HG03460 (cell line): ENCODE measurements around the gene COMMD10.
"Not testable (repeated sequence)": the region's sequence is repeated elsewhere in the genome, so short reads cannot be mapped to it uniquely, and the experiment has no call there.

Source experiments
- ATAC-seq: cut with Tn5 transposase; IDR thresholded peaks from one replicate; pipeline ENCODE4 v1.9.1; 2021; ENCODE audit not compliant: unreplicated experiment

COMMD10 gene

DNA sequence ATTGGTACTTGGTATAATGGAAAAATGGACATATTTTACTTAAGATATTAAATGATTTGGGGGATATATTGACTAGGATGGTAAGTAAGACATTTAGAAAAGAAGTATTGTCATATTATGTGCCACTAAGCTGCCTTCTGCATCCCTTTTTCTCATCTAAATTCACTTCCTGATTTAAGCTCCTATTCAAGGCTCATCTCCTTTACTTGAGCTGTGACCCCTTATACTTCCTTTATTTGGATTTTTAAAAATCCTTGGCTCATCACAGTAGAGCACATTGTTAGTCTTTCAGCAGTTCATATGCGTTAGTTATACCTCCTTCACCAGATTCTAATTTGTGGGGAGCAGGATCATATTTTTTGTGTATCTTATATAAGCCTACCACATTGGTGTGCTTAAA is 6.6 kb downstream of the COMMD10 start:
- ATAC-seq = no peak

DNA sequence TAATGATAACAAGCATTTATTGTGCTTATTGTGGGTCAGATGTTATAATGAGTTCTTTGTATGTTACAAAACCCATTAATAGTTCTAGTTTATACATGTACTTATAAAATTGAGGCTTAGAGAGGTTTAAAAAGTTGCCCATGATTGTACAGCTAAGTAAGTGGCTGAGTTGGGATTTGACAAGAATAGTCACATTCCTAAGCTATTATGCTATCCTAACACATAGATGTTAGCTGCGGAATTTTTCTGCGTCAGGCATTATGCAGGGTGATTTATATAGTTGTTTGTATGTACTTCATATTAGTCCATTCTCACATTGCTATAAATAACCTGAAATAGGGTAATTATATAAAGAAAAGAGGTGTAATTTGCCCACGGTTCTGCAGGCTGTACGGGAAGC is 12.5 kb downstream of the COMMD10 start:
- ATAC-seq = no peak

DNA sequence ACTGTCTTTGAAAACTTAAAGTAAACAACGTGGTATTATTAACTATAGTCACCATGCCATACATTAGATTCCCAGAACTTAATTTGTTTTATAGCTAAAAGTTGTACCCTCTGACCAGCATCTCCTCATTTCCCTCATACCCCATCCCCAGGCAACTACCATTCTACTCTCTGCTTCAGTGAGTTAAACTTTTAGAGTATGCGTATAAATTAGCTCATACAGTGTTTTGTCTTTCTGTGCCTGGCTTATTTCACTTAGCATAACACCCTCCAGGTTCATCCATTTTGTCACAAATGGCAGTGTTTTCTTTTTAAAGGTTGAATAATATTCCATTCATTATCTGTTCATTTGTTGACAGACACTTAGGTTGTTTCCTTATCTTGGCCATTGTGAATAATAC is 14.2 kb downstream of the COMMD10 start:
- no peak for ATAC-seq

DNA sequence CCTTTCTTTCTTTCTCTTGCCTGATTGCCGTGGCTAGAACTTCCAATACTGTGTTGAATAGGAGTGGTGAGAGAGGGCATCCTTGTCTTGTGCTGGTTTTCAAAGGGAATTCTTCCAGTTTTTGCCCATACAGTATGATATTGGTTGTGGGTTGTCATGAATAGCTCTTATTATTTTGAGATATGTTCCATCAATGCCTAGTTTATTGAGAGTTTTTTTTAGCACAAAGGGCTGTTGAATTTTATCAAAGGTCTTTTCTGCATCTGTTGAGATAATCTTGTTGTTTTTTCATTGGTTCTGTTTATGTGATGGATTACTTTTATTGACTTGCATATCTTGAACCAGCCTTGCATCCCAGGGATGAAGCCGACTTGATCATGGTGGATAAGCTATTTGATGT is 20.1 kb downstream of the COMMD10 start:
- not testable (repeated sequence) for ATAC-seq

DNA sequence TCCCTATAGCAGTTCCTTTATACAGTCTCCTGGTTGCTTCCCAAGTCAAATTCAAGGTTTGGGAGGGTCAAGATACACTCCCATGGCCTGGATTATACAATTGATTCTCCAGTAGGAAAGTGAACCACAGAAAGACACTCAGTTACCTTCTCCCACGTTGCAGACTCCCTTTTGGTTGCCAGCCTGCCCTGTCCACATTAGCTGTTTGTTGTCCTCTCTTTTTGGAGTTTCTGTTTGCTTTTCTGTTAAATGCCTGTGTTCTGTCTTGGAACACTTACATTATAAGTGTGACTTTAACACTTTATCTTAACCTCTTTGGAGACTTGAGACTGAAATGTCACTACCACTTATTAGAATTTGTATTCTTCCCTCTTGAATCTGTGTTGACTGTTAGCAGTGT is 30.3 kb downstream of the COMMD10 start:
- ATAC-seq = no peak

DNA sequence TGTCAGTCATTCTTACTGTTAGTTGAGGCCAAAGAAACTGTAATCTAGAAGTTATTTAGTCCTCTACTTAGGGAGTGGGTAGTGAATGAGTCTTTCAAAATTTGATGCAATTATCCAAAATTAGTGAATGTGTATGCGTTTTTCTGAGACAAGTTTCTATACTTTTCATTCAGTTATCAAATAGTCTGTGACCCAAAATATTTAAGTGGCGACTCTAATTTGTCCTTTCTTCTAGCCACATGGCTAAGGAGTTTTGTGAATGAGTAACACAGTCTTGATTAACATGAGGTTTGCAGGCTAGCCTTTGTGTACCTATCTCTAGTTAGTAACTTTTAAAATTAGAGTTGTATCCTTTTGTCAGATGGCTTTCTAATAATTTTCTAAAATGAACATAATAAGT is 45.6 kb downstream of the COMMD10 start:
- ATAC-seq = no peak

DNA sequence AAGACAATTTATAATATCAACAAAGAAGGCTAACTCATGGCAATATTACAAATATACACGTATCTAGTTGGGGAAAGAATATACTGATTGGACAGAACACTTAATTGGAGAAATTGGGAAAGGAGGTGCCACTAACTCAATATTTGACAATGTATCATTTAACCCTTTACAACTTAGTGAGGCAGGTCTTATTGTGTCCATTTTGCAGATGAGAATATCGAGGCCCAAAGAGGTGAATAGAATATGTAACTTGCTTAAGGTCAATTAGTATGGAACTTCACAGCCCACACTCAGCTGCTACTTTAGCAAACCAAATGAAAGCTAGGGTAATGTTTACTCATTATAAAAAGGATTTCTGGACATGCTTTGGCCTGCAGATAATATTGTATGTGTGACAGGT is 46.2 kb downstream of the COMMD10 start:
- no peak for ATAC-seq

DNA sequence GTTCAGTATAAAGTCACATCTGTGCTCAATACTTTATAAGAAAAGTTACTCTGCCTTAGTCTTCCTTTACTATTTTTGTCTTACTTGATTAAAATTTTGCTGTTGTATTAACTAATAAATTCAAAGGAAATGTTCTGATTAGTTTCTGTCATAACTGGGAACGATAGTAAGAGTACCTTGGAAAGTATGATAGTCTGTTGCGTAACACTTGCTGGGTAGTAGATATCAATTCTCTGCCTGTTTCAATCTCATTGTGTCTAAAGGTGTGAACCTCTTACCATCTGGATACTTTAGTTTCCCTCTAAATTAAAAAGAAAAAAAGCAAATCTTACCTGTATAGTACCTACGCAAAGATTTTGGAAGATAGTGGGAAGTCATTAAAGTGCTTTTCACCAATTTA is 48.5 kb downstream of the COMMD10 start:
- ATAC-seq = no peak

DNA sequence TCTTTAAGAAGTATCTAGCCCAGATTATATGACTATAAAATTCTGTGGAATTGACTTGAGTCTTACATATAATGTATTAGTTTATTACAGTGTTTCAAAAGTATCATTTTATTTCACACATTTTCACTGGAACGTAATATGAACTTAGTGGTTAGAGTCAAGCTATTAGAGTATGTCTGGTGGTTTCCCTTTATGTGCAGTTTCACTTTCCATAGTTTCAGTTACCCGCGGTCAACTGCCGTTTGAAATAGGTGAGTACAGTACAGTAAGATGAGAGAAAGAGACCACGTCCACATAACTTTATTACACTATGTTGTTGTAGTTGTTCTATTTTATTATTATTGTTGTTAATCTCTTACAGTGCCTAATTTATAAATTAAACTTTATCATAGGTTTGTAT is 50.5 kb downstream of the COMMD10 start:
- peak; percentile 99 for ATAC-seq

DNA sequence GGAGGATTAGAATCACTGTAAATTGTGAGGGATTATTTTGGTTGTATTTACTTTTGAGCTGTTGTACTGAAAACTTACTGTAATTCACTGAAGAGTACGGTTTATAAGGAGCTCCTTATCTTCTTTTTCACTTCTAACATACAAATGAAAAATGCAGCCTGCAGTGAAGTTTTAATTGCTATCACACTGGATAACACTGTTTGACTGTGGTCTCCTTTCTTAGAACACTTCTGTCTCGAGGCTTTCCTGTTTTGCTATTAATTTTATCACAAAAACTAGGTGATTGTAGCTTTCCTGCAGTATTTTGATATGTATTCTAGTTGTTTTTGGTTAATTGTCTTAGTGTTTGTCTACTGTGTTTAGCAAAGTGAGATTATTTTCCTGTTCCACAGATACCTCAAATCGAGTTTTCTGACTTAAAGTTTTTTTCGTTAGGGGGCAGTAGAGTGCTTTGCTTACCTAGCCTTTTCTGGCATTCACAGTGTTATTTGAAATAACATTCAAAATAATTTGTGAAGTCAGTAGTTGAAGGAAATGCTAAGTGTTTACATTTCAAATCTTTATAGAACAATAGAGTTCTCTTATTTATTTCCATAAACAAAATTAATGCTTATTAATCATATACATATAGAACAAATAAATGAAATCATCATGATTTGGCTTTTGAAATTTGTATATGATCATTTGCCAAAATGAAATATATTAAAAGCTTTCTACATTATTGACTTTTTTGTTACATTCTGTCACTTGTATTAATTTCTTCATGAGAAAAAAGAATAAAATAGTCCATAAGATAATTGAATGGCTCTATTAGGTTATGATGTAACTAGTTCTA is 52.9 kb downstream of the COMMD10 start:
- ATAC-seq = no peak

DNA sequence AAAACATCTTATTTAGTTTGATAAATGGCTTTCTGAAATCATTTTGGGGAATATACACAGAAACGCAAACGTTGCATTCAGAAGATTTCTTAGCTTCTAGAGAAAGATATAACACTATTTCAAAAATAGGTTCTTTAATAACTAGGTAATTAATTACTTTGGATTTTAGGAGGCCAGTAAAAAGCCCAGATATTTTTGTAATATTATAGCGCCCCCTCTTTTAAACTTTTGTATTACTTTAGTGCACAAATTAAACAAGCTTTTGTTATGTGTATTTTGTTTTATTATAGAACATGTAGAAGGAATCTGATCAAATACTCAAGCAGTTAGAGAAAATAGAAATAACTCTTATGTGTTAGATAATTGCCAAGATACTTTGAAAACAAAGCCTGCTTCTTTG is 57.7 kb downstream of the COMMD10 start:
- no peak for ATAC-seq

DNA sequence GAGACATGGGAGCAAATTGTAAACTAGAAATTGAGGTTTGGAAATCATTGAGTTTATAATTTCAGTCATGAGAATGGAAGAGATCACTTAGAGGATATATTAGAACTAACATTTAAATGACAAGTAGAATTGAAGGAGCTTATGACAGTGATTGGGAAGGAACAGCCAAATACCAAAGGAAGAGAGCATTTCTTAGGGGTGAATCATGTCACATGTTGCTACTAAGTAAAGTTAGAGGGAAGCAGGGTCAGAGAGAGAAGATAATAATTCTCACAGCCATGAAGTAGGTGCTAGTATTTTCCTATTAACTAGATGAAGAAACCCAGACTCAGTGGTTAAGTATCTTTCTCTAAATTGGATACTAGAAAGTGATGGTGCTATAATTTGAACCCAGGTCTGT is 59.3 kb downstream of the COMMD10 start:
- no peak for ATAC-seq

DNA sequence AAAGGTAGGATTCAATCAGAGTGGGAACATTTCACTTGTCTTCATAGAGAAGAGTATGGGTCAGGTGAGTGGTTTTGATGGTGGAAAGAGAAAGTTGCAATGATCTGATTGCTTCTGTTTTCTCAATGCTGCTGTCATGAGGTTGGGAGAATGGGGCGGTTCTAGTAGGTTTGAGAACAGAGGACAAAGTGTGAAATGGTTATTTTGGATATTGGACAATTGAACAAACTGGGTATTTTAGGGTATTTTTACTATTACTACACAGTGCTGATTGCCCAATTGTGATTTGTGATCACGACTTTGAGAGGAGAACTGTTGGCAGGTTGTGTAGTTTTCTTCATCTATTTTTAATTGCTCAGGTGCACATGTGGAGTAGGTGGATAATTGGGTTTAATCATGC is 60.2 kb downstream of the COMMD10 start:
- ATAC-seq = no peak

DNA sequence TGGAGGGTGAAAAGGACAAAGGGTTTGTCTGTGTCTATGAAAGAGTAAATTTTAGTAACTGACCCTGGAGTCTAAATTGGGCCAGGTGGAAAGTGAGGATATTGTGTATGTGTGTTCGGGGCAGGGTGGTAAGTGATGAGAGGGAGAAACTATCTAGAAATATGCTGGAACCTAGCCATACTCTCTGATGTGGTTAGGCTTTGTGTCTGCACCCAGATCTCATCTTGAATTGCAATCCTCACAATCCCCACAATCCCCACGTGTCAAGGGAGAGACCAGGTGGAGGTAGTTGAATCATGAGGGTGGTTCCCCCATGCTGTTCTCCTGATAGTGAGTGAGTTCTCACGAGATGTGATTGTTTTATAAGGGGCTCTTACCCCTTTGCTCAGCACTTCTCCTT is 60.6 kb downstream of the COMMD10 start:
- ATAC-seq = no peak

DNA sequence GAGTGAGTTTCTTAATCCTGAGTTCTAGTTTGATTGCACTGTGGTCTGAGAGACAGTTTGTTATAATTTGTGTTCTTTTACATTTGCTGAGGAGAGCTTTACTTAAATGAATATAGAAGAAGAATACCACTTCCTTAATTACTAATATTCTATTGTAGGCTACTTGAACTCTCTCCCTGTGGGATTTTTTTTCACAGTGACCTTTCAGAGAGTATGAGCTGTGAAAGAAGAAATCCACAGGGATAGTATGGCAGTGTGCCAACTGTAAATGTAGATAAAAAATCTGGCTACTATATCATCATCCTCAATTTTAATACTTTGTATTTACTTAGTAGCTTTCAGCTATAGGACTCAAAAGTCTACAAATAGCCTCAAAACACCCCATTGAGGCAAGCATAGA is 67.3 kb downstream of the COMMD10 start:
- ATAC-seq = no peak

DNA sequence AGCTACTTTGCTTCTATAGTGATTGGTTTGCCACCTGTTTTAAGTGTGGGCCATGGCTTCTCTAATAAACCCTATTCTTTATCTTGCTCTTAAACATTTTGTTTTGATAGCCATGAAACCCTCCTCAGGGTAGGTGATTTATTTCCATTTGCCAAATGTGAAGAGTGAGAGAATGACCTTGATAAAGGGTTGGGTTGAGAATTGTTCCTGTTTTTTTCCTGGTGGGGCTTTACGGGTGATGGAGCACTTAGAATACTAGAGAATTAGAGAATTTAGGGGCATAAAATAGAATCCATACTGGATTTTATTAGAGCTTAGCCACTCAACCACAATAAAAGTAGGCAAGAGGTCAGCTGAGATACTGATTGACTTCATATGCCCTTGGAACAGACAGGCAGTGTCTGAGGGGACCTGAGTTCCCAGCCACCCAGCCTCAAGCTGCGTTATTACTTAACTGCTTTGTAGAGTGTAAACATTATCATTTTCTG is 68.9 kb downstream of the COMMD10 start:
- ATAC-seq = no peak

DNA sequence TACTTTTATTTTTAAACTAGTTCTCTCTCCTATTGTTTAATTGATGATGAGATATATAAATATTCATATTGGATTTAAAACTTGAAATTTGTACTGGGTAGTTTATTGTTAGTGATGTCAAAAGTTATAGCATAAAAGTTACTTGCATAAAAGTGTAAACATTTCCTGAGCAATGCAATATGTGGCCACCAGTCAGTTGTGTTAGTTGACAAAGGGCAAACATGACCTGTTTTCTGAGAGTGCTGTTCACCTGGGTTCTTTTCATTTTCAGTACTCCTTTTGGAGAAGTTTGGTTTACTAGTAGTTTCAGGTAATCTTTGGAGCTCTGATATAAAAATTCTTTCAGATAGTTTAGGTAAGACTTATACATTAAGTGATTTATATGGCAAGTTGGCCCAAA is 69.4 kb downstream of the COMMD10 start:
- no peak for ATAC-seq

DNA sequence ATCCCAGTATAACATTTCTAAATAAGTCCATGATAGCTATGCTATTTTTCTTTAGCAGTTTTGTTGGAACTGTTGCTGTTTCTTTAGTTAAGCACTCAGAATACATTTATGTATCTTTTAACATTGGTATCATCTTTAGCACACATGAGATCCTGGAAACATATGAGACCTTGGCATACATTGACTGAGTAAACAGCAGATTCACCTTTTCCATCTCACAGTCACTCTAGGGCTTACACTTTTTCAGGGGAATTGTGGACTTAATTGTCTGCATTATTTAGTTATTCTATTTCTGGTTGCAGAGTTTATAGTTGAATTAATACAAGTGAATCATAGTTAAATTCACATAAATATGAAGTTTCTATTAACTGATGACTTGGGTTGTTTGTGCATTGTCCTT is 70.1 kb downstream of the COMMD10 start:
- no peak for ATAC-seq

DNA sequence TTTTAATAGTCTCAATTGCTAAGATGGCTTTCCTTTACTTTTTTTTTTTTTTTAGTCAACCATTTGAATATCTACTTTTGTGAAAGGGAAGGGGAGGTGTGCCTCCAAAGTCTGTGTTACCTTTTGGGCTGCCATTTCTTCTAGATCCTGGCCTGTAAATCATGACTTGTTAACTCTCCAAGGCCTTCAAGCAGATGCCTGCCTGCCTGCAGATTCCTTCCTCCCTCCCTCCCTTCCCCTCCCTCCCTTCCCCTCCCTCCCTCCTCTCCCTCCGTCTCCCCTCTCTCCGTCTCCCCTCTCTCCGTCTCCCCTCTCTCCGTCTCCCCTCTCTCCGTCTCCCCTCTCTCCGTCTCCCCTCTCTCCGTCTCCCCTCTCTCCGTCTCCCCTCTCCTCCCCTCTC is 73.1 kb downstream of the COMMD10 start:
- no peak for ATAC-seq

DNA sequence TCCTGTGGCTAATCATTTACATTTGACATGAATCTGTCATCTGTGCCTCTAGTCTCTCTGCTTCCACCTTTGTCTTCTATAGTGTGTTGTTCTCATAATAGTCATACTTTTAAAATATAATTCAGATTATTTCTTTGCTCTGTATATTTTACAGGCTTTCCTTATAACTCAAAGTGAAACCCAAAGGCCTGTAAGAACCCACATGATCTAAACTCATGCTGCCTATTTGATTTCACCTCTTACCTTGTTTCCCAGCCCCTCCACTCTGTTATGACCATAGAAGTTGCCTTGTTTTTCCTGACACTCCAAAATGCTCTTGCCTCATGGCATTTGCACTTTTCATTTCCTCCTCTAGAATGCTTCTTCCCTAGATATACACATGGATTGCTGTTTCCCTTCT is 74.2 kb downstream of the COMMD10 start:
- ATAC-seq = no peak

DNA sequence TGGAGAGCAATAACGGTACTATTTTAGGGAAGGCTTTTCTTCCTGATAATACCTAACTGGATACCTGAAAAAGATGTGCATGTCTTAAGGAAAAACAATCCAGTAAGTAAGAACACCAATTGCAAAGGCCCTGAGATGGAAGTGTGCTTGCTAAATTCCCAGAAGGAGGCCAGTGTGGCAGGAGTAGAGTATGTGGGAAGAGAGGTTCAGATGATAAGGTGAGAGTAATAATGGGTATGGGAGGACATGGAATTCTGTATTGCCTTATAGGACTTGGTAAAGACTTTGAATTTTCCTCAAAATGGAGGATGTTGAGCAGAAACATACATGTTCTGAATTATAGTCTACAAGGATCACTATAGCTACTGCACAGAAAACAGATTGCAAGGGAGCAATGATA is 89.3 kb downstream of the COMMD10 start:
- ATAC-seq = no peak

DNA sequence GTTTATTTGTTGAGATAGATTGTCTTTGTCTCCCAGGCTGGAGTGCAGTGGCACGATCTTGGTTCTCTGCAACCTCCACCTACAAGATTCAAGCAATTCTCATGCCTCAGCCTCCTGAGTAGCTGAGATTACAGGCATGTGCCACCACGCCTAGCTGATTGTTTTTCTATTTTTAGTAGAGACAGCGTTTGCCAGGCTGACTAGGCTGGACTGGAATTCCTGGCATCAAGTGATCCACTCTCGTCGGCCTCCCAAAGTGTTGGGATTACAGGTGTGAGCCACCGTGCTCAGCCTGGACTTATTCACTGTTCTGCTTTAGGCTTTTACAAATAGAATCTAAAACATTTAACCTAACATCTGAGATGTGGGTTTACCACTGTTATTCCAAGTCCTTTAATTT is 91.3 kb downstream of the COMMD10 start:
- ATAC-seq = no peak

DNA sequence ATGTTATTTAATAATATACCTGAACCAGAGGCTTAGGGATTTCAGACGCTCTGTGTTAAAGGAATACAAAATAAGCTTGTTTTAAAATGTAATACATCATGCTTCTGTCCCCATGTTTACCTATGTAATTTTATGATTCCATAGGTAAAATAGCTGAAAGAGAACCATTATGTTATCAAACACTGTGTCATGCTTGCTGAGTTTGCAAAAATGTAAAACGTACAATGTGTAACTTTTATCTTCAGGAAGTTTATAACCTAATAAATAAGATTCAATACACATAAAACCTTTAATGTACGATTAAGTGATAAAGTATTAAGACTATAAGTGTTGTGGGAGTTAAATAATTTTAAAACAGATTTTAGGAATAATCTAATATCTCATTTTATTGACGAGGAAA is 94.1 kb downstream of the COMMD10 start:
- ATAC-seq = no peak
